ENCODE results near the gene ALPG. TPM values are rescaled to one million over a fixed set of nuclear protein-coding genes. Genes with fewer than 3 reads are reported as not detected.

Gene ALPG
- total and polyA plus RNA-seq, 2 of the 13 experiments (the other 11 are each of a cell fraction or from before 2014, with no cell fraction given) = not detected

GRCh38 chr2:232441147-232441651 is 34.6 kb downstream of the ALPG start:
- FAIRE-seq (no peak), ATAC-seq (no peak), DNase-seq (ENCODE audit: low spot score) (no peak)
- Histone ChIP-seq H3K36me3 (replicated peaks in 1 of 2; ENCODE audit: control insufficient read depth in 1 of 2, insufficient read depth in 2 of 2, low read length in 2 of 2) (no peaks in the 10 kb centered on the region), H2AFZ (ENCODE audit: low read length) (no peak overlapping the region), H3K79me2 (ENCODE audit: insufficient read depth, low read length) (no peaks in the 10 kb centered on the region), H3K27ac (ENCODE audit: extremely low read length, insufficient read depth, low read length) (no peak overlapping the region), H3K4me3 (replicated peaks in 1 of 3; ENCODE audit: insufficient read depth in 1 of 3, low read depth in 2 of 3, low read length in 3 of 3) (no peak overlapping the region), H3K9ac (ENCODE audit: insufficient read depth, low read depth, low read length) (no peak overlapping the region), H3K4me2 (ENCODE audit: low read depth, low read length) (no peak overlapping the region), H3K9me3 (ENCODE audit: low read length) (no peaks in the 10 kb centered on the region), H4K20me1 (ENCODE audit: insufficient read depth, low read length) (no peaks in the 10 kb centered on the region), H3K4me1 (ENCODE audit: insufficient read depth, low read length) (peaks cover 15% of the 10 kb centered on the region), H3K27me3 (ENCODE audit: control insufficient read depth in 1 of 2, insufficient read depth in 2 of 2, low read length in 2 of 2) (peaks cover 13 to 25% of the 10 kb centered on the region in 2 experiments; a peak in 3 of 5 replicates)
- intact Hi-C loops (cut with micrococcal nuclease; ENCODE audit: unreplicated experiment) (loop anchor here (2.0 kb wide), 1 partner anchor 588 kb away; no protein-coding TSS in a partner anchor), in situ Hi-C loops (cut with HindIII; ENCODE audit: extremely low pct_ligation_motif_present, low pct_unique_long_range_greater_than_20kb) (loop anchor here (5.0 kb wide), 1 partner anchor 534 kb away; no protein-coding TSS in a partner anchor)
- no peak for TF ChIP-seq MEIS2 (CRISPR knock-in tag; IDR thresholded peaks at IDR 0.05)
- no peak for TF ChIP-seq SPEN (CRISPR knock-in tag; IDR thresholded peaks at IDR 0.05; ENCODE audit: low read depth)
- TF ChIP-seq ZMAT5 (CRISPR knock-in tag; IDR thresholded peaks at IDR 0.05; ENCODE audit: borderline replicate concordance, low read depth) = no peak
- TF ChIP-seq, protein P1, sequence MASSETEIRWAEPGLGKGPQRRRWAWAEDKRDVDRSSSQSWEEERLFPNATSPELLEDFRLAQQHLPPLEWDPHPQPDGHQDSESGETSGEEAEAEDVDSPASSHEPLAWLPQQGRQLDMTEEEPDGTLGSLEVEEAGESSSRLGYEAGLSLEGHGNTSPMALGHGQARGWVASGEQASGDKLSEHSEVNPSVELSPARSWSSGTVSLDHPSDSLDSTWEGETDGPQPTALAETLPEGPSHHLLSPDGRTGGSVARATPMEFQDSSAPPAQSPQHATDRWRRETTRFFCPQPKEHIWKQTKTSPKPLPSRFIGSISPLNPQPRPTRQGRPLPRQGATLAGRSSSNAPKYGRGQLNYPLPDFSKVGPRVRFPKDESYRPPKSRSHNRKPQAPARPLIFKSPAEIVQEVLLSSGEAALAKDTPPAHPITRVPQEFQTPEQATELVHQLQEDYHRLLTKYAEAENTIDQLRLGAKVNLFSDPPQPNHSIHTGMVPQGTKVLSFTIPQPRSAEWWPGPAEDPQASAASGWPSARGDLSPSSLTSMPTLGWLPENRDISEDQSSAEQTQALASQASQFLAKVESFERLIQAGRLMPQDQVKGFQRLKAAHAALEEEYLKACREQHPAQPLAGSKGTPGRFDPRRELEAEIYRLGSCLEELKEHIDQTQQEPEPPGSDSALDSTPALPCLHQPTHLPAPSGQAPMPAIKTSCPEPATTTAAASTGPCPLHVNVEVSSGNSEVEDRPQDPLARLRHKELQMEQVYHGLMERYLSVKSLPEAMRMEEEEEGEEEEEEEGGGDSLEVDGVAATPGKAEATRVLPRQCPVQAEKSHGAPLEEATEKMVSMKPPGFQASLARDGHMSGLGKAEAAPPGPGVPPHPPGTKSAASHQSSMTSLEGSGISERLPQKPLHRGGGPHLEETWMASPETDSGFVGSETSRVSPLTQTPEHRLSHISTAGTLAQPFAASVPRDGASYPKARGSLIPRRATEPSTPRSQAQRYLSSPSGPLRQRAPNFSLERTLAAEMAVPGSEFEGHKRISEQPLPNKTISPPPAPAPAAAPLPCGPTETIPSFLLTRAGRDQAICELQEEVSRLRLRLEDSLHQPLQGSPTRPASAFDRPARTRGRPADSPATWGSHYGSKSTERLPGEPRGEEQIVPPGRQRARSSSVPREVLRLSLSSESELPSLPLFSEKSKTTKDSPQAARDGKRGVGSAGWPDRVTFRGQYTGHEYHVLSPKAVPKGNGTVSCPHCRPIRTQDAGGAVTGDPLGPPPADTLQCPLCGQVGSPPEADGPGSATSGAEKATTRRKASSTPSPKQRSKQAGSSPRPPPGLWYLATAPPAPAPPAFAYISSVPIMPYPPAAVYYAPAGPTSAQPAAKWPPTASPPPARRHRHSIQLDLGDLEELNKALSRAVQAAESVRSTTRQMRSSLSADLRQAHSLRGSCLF (CRISPR knock-in tag; IDR thresholded peaks at IDR 0.05; ENCODE audit: borderline replicate concordance) = no peak
- TF ChIP-seq, protein P2, sequence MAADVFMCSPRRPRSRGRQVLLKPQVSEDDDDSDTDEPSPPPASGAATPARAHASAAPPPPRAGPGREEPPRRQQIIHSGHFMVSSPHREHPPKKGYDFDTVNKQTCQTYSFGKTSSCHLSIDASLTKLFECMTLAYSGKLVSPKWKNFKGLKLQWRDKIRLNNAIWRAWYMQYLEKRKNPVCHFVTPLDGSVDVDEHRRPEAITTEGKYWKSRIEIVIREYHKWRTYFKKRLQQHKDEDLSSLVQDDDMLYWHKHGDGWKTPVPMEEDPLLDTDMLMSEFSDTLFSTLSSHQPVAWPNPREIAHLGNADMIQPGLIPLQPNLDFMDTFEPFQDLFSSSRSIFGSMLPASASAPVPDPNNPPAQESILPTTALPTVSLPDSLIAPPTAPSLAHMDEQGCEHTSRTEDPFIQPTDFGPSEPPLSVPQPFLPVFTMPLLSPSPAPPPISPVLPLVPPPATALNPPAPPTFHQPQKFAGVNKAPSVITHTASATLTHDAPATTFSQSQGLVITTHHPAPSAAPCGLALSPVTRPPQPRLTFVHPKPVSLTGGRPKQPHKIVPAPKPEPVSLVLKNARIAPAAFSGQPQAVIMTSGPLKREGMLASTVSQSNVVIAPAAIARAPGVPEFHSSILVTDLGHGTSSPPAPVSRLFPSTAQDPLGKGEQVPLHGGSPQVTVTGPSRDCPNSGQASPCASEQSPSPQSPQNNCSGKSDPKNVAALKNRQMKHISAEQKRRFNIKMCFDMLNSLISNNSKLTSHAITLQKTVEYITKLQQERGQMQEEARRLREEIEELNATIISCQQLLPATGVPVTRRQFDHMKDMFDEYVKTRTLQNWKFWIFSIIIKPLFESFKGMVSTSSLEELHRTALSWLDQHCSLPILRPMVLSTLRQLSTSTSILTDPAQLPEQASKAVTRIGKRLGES (CRISPR knock-in tag; IDR thresholded peaks at IDR 0.05; ENCODE audit: borderline replicate concordance) = no peak
- no peak for TF ChIP-seq HIVEP1 (CRISPR knock-in tag; IDR thresholded peaks at IDR 0.05)
- TF ChIP-seq ZNF703 (CRISPR knock-in tag; IDR thresholded peaks at IDR 0.05; ENCODE audit: borderline replicate concordance) = no peak
- no peak for TF ChIP-seq MXI1 (IDR thresholded peaks at IDR 0.05; ENCODE audit: borderline replicate concordance, low read depth, low read length)
- no peak for TF ChIP-seq NONO (IDR thresholded peaks at IDR 0.05)
- TF ChIP-seq NONO (CRISPR knock-in tag; conservative IDR thresholded peaks at IDR 0.05) = no peak
- no TSS peak for BruUV-seq (replicated peaks)
- CTCF ChIA-PET (ENCODE audit: low intra/inter-chr PET ratio, low total read pairs) = interaction anchor here (0.5 to 2.4 kb wide), 6 partner anchors 22 to 589 kb away, joined by 3 to 11 read pairs (median 4); no protein-coding TSS in a partner anchor
- WGBS (ENCODE audit: low lambda C conversion rate) = 36% methylated on average over 9 of the region's 12 CpGs
- POLR2A ChIA-PET = no interaction called here

All from HepG2 (cell line).